OCI-LY1 (cell line): ENCODE measurements around the gene EMC8.
"Not testable (repeated sequence)": the region's sequence is repeated elsewhere in the genome, so short reads cannot be mapped to it uniquely, and the experiment has no call there.

ENCODE experiments used
- H2AFZ ChIP-seq: fragments of 200-600 bp; sonication (generic), shearing (Covaris generic); 2 replicates; pipeline ENCODE4 v1.6.0; 2014; ENCODE audit warnings: antibody characterized with exemption, mild to moderate bottlenecking, low read length
- H3F3A ChIP-seq: fragments of 200-600 bp; sonication (generic), shearing (Covaris generic); 2 replicates; pipeline ENCODE4 v1.6.0; 2014; ENCODE audit warnings: mild to moderate bottlenecking, antibody characterized with exemption, low read length, moderate library complexity; ENCODE audit not compliant: insufficient read depth
- H3K27ac ChIP-seq: fragments of 200-600 bp; sonication (generic); 2 replicates; pipeline ENCODE4 v1.5.1; 2014; ENCODE audit warnings: low read length, mixed run types, mild to moderate bottlenecking, low read depth; ENCODE audit not compliant: poor library complexity, severe bottlenecking
- H3K27me3 ChIP-seq: fragments of 200-600 bp; sonication (generic); 2 replicates; pipeline ENCODE4 v1.6.0; 2014; ENCODE audit warnings: antibody characterized with exemption, mild to moderate bottlenecking, low read length, moderate library complexity; ENCODE audit not compliant: insufficient read depth
- H3K36me3 ChIP-seq: fragments of 200-600 bp; sonication (generic); 2 replicates; pipeline ENCODE4 v1.6.1; 2014; ENCODE audit warnings: mild to moderate bottlenecking, antibody characterized with exemption, low read length, moderate library complexity, mixed read lengths; ENCODE audit not compliant: insufficient read depth
- H3K4me1 ChIP-seq: fragments of 200-600 bp; sonication (generic); 2 replicates; pipeline ENCODE4 v1.5.1; 2014; ENCODE audit warnings: mild to moderate bottlenecking, low read length, moderate library complexity; ENCODE audit not compliant: insufficient read depth, severe bottlenecking
- H3K4me2 ChIP-seq: fragments of 200-600 bp; sonication (generic), shearing (Covaris generic); 2 replicates; pipeline ENCODE4 v1.6.1; 2014; ENCODE audit warnings: low read length
- H3K4me3 ChIP-seq: fragments of 200-600 bp; sonication (generic); 2 replicates; pipeline ENCODE4 v1.5.1; 2014; ENCODE audit warnings: low read length, low read depth, mild to moderate bottlenecking, mixed read lengths; ENCODE audit not compliant: poor library complexity, severe bottlenecking
- H3K79me2 ChIP-seq: fragments of 200-600 bp; shearing (Covaris generic); 2 replicates; pipeline ENCODE4 v1.6.1; 2016; ENCODE audit warnings: mixed run types, low read length, mixed read lengths; ENCODE audit not compliant: insufficient read depth
- H3K9ac ChIP-seq: fragments of 200-600 bp; sonication (generic), shearing (Covaris generic); 2 replicates; pipeline ENCODE4 v1.6.1; 2014; ENCODE audit warnings: mild to moderate bottlenecking, low read length, mixed read lengths
- H3K9me2 ChIP-seq: fragments of 200-600 bp; sonication (generic), shearing (Covaris generic); 2 replicates; pipeline ENCODE4 v1.6.1; 2014; ENCODE audit warnings: low read depth, mild to moderate bottlenecking, low read length, mixed read lengths
- H3K9me3 ChIP-seq: fragments of 200-600 bp; shearing (Covaris generic); 2 replicates; pipeline ENCODE4 v1.6.1; 2014; ENCODE audit warnings: low read length, mixed read lengths
- H4K20me1 ChIP-seq: fragments of 200-600 bp; sonication (generic), shearing (Covaris generic); 2 replicates; pipeline ENCODE4 v1.6.0; 2016; ENCODE audit warnings: mild to moderate bottlenecking, low read length; ENCODE audit not compliant: insufficient read depth
- EZH2 ChIP-seq: fragments of 200-600 bp; sonication (generic), shearing (Covaris generic); IDR thresholded peaks from 2 replicates; pipeline ENCODE4 v1.8.0; 2017; ENCODE audit warnings: borderline replicate concordance, mixed run types, mild to moderate bottlenecking, antibody characterized with exemption, low read length, moderate library complexity, mixed read lengths
- TF ChIP-seq, protein P1 (sequence below): fragments of 200-600 bp; sonication (generic), shearing (Covaris generic); IDR thresholded peaks from 2 replicates; pipeline ENCODE4 v1.5.1; 2017; ENCODE audit warnings: mild to moderate bottlenecking, antibody characterized with exemption, low read length, moderate library complexity, mixed read lengths

The EMC8 gene

DNA sequence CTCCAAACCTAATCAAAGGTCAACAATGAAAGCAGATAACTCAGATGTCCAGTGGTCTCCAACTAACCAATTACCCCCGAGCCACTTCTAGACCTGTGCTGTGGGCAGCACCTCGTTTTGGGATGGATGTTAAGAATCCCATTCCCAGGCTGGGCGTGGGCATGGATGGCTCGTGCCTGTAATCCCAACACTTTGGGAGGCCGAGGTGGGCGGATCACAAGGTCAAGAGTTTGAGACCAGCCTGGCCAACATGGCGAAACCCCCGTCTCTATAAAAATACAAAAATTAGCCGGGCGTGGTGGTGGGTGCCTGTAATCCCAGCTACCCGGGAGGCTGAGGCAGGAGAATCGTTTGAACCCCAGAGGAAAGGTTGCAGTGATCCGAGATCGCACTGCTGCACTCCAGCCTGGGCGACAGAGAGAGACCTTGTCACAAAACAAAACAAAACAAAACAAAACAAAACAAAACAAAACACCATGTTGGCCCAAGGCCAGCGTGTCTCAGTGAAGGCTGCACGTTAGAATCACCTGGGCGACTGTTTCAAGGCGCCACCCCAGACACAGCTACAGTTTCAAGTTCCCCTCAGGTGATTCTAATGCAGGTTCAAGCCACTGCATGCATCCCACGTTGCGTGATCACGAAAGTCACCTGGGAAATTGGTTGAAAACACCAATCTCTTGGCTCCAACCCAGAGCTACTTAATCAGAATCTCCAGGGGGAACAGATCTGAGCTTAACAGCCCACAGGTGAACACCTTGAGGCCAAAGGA, 21.4 kb upstream of the EMC8 start:
- Histone ChIP-seq H3K4me3 (no peak overlapping the region), H3K27ac (no peak overlapping the region)
- no peak for TF ChIP-seq EZH2
- TF ChIP-seq, protein P1, sequence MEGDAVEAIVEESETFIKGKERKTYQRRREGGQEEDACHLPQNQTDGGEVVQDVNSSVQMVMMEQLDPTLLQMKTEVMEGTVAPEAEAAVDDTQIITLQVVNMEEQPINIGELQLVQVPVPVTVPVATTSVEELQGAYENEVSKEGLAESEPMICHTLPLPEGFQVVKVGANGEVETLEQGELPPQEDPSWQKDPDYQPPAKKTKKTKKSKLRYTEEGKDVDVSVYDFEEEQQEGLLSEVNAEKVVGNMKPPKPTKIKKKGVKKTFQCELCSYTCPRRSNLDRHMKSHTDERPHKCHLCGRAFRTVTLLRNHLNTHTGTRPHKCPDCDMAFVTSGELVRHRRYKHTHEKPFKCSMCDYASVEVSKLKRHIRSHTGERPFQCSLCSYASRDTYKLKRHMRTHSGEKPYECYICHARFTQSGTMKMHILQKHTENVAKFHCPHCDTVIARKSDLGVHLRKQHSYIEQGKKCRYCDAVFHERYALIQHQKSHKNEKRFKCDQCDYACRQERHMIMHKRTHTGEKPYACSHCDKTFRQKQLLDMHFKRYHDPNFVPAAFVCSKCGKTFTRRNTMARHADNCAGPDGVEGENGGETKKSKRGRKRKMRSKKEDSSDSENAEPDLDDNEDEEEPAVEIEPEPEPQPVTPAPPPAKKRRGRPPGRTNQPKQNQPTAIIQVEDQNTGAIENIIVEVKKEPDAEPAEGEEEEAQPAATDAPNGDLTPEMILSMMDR, result no peak

DNA sequence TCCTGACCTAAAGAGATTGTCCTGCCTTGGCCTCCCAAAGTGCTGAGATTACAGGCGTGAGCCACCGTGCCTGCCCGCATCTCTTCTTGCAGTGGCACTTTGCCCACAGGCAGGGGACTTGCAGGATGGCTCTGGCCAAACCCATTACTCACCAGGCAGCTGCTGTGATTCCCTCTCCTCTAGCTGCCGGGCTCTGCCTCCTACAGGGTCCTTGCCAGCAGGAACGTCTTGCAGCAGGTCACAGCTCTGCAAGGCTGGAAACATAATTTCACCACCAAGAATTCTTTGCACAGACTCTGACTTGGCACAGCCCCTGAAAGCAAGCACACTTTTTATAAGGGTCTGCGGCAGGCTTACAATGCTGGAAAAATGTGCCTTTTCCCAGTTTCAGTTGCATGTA, 20.4 kb upstream of the EMC8 start:
- H3K36me3 ChIP-seq, result no peaks in the 10 kb centered on the region
- no peak overlapping the region for H3K4me3 ChIP-seq
- H3K27ac ChIP-seq, result no peak overlapping the region
- H3K4me1 ChIP-seq, result peaks cover 12% of the 10 kb centered on the region
- H3K4me2 ChIP-seq, result no peak overlapping the region
- no peaks in the 10 kb centered on the region for H3K27me3 ChIP-seq
- no peaks in the 10 kb centered on the region for H3K79me2 ChIP-seq
- H4K20me1 ChIP-seq, result no peaks in the 10 kb centered on the region
- no peaks in the 10 kb centered on the region for H3K9me3 ChIP-seq
- H3K9ac ChIP-seq, result no peak overlapping the region
- no peak overlapping the region for H2AFZ ChIP-seq
- H3K9me2 ChIP-seq, result no peaks in the 10 kb centered on the region
- no peaks in the 10 kb centered on the region for H3F3A ChIP-seq
- TF ChIP-seq, protein P1, result no peak
- TF ChIP-seq EZH2, result no peak

More for the DNA sequence above, 21.4 kb upstream of the EMC8 start:
- peaks cover 12% of the 10 kb centered on the region for H3K4me1 ChIP-seq
- H2AFZ ChIP-seq, result no peak overlapping the region
- no peaks in the 10 kb centered on the region for H3K9me2 ChIP-seq
- no peak overlapping the region for H3K9ac ChIP-seq
- no peaks in the 10 kb centered on the region for H3K79me2 ChIP-seq
- H3K36me3 ChIP-seq, result no peaks in the 10 kb centered on the region
- no peaks in the 10 kb centered on the region for H3K27me3 ChIP-seq
- H3K9me3 ChIP-seq, result no peaks in the 10 kb centered on the region
- H3F3A ChIP-seq, result no peaks in the 10 kb centered on the region
- H3K4me2 ChIP-seq, result no peak overlapping the region; the same call in 1 of the 2 replicates
- H4K20me1 ChIP-seq, result no peaks in the 10 kb centered on the region

DNA sequence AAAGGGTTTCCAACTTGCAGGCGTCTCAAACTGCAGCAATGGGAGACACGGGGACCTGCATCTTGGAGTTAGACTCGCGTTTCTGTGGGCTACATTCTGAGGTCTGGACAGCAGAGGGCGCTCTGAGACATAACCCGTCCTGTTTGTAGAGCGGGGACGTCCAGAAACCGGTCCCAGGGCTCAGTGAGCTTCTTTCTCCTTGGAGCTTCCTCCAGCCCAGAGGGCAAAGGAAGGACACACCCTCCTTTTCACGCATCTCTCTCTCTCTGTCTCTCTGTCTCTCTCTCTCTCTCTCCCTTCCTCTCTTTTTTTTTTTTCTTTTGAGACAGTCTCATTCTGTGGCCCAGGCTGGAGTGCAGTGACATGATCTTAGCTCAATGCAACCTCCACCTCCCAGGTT, 19.9 kb upstream of the EMC8 start:
- Histone ChIP-seq H3K4me1 (peaks cover 12% of the 10 kb centered on the region), H3K36me3 (no peaks in the 10 kb centered on the region), H3K4me3 (no peak overlapping the region), H3K4me2 (no peak overlapping the region), H2AFZ (no peak overlapping the region), H3K9me3 (no peaks in the 10 kb centered on the region), H3F3A (no peaks in the 10 kb centered on the region), H4K20me1 (no peaks in the 10 kb centered on the region), H3K27ac (no peak overlapping the region), H3K79me2 (no peaks in the 10 kb centered on the region), H3K9ac (no peak overlapping the region), H3K27me3 (no peaks in the 10 kb centered on the region), H3K9me2 (no peaks in the 10 kb centered on the region)
- TF ChIP-seq, protein P1, result peak; percentile 67
- no peak for TF ChIP-seq EZH2

GRCh38 chr16:85817195-85817594, 17.9 kb upstream of the EMC8 start:
- H3K79me2 ChIP-seq, H3K27ac ChIP-seq, H3K9ac ChIP-seq, H2AFZ ChIP-seq, H4K20me1 ChIP-seq, H3K27me3 ChIP-seq, H3K4me3 ChIP-seq, H3K4me2 ChIP-seq, H3K9me2 ChIP-seq, H3K36me3 ChIP-seq, H3K9me3 ChIP-seq, H3F3A ChIP-seq: not testable (repeated sequence)
- H3K4me1 ChIP-seq, result peaks cover 12% of the 10 kb centered on the region
